WTC11 (cell line): ENCODE data around the gene GABBR1. TPM values are rescaled to one million over a fixed set of nuclear protein-coding genes. Genes with fewer than 3 reads are reported as not detected.

Experiments
- ATAC-seq: fragments of 200-7000 bp; cut with Tn5 transposase; 2 replicates; pipeline ENCODE4 v1.10.0; 2021; ENCODE audit warnings: mild to moderate bottlenecking, moderate library complexity
- CTCF ChIA-PET: fragments of 300-600 bp; sonication (Branson Sonifier 250); formaldehyde crosslinking; loops from one replicate; lab custom pipeline; 2021; ENCODE audit warnings: antibody characterized with exemption; lab: Charles Lee
- POLR2A ChIA-PET: fragments of 350-600 bp; sonication (Branson Sonifier 250); formaldehyde crosslinking; loops from one replicate; lab custom pipeline; 2021; ENCODE audit warnings: antibody characterized with exemption; lab: Charles Lee
- DNase-seq: peaks from one replicate; pipeline ENCODE4 v3.0.0; 2021; ENCODE audit warnings: low spot score
- H3K27ac Mint-ChIP-seq: 2 replicates; pipeline ENCODE4 v1.8.0; 2021; ENCODE audit warnings: mixed read lengths
- H3K27me3 Mint-ChIP-seq: 2 replicates; pipeline ENCODE4 v1.8.0; 2021; ENCODE audit warnings: low read depth, mild to moderate bottlenecking, moderate library complexity, mixed read lengths
- H3K36me3 Mint-ChIP-seq: 2 replicates; pipeline ENCODE4 v1.8.0; 2021; ENCODE audit warnings: mixed read lengths
- H3K4me1 Mint-ChIP-seq: 2 replicates; pipeline ENCODE4 v1.8.0; 2022; ENCODE audit warnings: mixed read lengths
- H3K4me3 Mint-ChIP-seq: 2 replicates; pipeline ENCODE4 v1.8.0; 2021; ENCODE audit warnings: mild to moderate bottlenecking, moderate library complexity, mixed read lengths
- H3K9me3 Mint-ChIP-seq: 2 replicates; pipeline ENCODE4 v1.8.0; 2021; ENCODE audit warnings: mixed read lengths
- CBFB ChIP-seq: sonication (generic); formaldehyde crosslinking; IDR thresholded peaks from 2 replicates; pipeline ENCODE4 v1.8.1; 2022; ENCODE audit warnings: mild to moderate bottlenecking, low read depth, missing genetic modification reagents
- E2F1 ChIP-seq: sonication (generic); formaldehyde crosslinking; IDR thresholded peaks from 2 replicates; pipeline ENCODE4 v1.8.0; 2022; ENCODE audit warnings: mild to moderate bottlenecking, missing genetic modification reagents
- E2F4 ChIP-seq: sonication (generic); formaldehyde crosslinking; IDR thresholded peaks from 2 replicates; pipeline ENCODE4 v1.8.1; 2022; ENCODE audit warnings: low read depth, mild to moderate bottlenecking, moderate library complexity, missing genetic modification reagents, borderline replicate concordance
- FOXP1 ChIP-seq: sonication (generic); formaldehyde crosslinking; IDR thresholded peaks from 2 replicates; pipeline ENCODE4 v1.8.0; 2022; ENCODE audit warnings: missing genetic modification reagents, mild to moderate bottlenecking, moderate library complexity, borderline replicate concordance
- IRF2 ChIP-seq: sonication (generic); formaldehyde crosslinking; IDR thresholded peaks from 2 replicates; pipeline ENCODE4 v1.8.0; 2022; ENCODE audit warnings: low read depth, missing genetic modification reagents, borderline replicate concordance
- JUN ChIP-seq: sonication (generic); formaldehyde crosslinking; IDR thresholded peaks from 2 replicates; pipeline ENCODE4 v1.8.0; 2023; ENCODE audit warnings: mild to moderate bottlenecking, missing genetic modification reagents
- MAX ChIP-seq: sonication (generic); formaldehyde crosslinking; IDR thresholded peaks from 2 replicates; pipeline ENCODE4 v1.8.0; 2022; ENCODE audit warnings: mild to moderate bottlenecking, missing genetic modification reagents
- NR1H2 ChIP-seq: sonication (generic); formaldehyde crosslinking; IDR thresholded peaks from 2 replicates; pipeline ENCODE4 v1.9.0; 2021; ENCODE audit warnings: mild to moderate bottlenecking, moderate library complexity, missing genetic modification reagents
- PRRX2 ChIP-seq: fragments of 250-450 bp; sonication (Bioruptor Pico); IDR thresholded peaks from 2 replicates; pipeline ENCODE4 v1.8.0; 2021; ENCODE audit warnings: mild to moderate bottlenecking
- TCF7 ChIP-seq: sonication (generic); formaldehyde crosslinking; IDR thresholded peaks from 2 replicates; pipeline ENCODE4 v1.8.0; 2022; ENCODE audit warnings: mild to moderate bottlenecking, low read depth, missing genetic modification reagents, moderate library complexity
- ZBTB43 ChIP-seq: sonication (generic); formaldehyde crosslinking; IDR thresholded peaks from 2 replicates; pipeline ENCODE4 v1.8.1; 2023; ENCODE audit warnings: mild to moderate bottlenecking, missing genetic modification reagents
- ZNF317 ChIP-seq: sonication (generic); formaldehyde crosslinking; IDR thresholded peaks from 2 replicates; pipeline ENCODE4 v1.8.1; 2023; ENCODE audit warnings: low read depth, mild to moderate bottlenecking, moderate library complexity, missing genetic modification reagents, borderline replicate concordance
- ZNF532 ChIP-seq: fragments of 250-450 bp; sonication (Bioruptor Pico); IDR thresholded peaks from 2 replicates; pipeline ENCODE4 v1.9.0; 2021; ENCODE audit warnings: mild to moderate bottlenecking, borderline replicate concordance
- total RNA-seq: library from RNA; stranded (reverse); gene quantifications from 3 replicates; pipeline ENCODE4 v1.2.3, GENCODE V29; 2021
- TF ChIP-seq, protein P1 (sequence below): fragments of 250-450 bp; sonication (Bioruptor Pico); IDR thresholded peaks from 2 replicates; pipeline ENCODE4 v1.8.0; 2021; ENCODE audit warnings: mild to moderate bottlenecking
- TF ChIP-seq, protein P2 (sequence below): sonication (generic); formaldehyde crosslinking; IDR thresholded peaks from 2 replicates; pipeline ENCODE4 v1.8.1; 2023; ENCODE audit warnings: mild to moderate bottlenecking, missing genetic modification reagents, borderline replicate concordance

Gene GABBR1
- total RNA-seq, 1 experiment from 2014 or later: 107 TPM

GRCh38 chr6:29676981-29677601 is 44.1 kb upstream of the GABBR1 start:
- H3K4me1 Mint-ChIP-seq: peaks cover 48% of the 10 kb centered on the region
- H3K4me3 Mint-ChIP-seq: no peak overlapping the region
- no peak for DNase-seq
- no peaks in the 10 kb centered on the region for H3K9me3 Mint-ChIP-seq
- ATAC-seq: peak; percentile 80
- ChIA-PET CTCF (interaction anchor here (1.0 to 12.4 kb wide), 6 partner anchors 10 to 74 kb away, joined by 3 to 405 read pairs (median 5); no protein-coding TSS in a partner anchor), POLR2A (interaction anchor here (0.8 to 1.8 kb wide), 2 partner anchors 16 to 27 kb away, joined by 6 to 16 read pairs; no protein-coding TSS in a partner anchor)
- 0 out of 2 replicates have a peak, but pooled peaks cover 3% of the 10 kb centered on the region for H3K36me3 Mint-ChIP-seq
- TF ChIP-seq ZNF317 (CRISPR knock-in tag) (peak; percentile 91), TCF7 (CRISPR knock-in tag) (no peak), NR1H2 (CRISPR knock-in tag) (no peak), ZNF532 (peak; percentile 66; the same call in 1 of the 2 replicates)
- TF ChIP-seq, all 79 proteins: peak for 2
- H3K27ac Mint-ChIP-seq: peak overlapping the region; percentile 95
- H3K27me3 Mint-ChIP-seq: peaks cover 15% of the 10 kb centered on the region

DNA sequence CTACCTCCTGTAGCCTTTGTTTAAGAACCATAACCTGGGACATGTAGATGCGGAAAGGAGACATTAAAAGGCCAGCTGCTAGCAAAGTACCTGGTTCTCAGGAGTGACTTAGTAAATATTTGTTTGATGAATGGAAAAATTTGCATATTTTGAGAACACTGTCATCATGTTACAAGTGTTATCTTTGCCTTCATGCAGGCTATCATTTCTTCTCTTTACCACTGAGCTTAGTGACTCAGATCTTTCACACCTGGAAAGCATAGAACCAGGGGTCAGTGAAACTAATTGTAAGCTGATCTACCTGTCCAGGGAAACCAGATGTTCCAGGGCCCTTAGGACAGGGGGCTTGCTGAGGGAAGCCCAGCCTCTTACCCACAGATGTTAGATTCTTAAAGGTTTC is 42.6 kb upstream of the GABBR1 start:
- TF ChIP-seq ZNF317 (CRISPR knock-in tag): no peak
- no peak for TF ChIP-seq JUN (CRISPR knock-in tag)

GRCh38 chr6:29674008-29674407 is 41.0 kb upstream of the GABBR1 start:
- Mint-ChIP-seq H3K27ac (no peak overlapping the region), H3K27me3 (peaks cover 36% of the 10 kb centered on the region), H3K4me1 (peaks cover 46% of the 10 kb centered on the region), H3K36me3 (0 out of 2 replicates have a peak, but pooled peaks cover 3% of the 10 kb centered on the region), H3K4me3 (no peak overlapping the region), H3K9me3 (no peaks in the 10 kb centered on the region)
- ChIA-PET CTCF (interaction anchor here (0.7 to 6.2 kb wide), 4 partner anchors 11 to 23 kb away, joined by 3 to 58 read pairs (median 20); no protein-coding TSS in a partner anchor), POLR2A (no interaction called here)
- ATAC-seq: no peak
- DNase-seq: no peak
- no peak for TF ChIP-seq IRF2
- no peak for TF ChIP-seq ZBTB43 (CRISPR knock-in tag)
- TF ChIP-seq PRRX2: no peak
- TF ChIP-seq E2F4 (CRISPR knock-in tag): no peak
- TF ChIP-seq, protein P1, sequence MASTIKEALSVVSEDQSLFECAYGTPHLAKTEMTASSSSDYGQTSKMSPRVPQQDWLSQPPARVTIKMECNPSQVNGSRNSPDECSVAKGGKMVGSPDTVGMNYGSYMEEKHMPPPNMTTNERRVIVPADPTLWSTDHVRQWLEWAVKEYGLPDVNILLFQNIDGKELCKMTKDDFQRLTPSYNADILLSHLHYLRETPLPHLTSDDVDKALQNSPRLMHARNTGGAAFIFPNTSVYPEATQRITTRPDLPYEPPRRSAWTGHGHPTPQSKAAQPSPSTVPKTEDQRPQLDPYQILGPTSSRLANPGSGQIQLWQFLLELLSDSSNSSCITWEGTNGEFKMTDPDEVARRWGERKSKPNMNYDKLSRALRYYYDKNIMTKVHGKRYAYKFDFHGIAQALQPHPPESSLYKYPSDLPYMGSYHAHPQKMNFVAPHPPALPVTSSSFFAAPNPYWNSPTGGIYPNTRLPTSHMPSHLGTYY: no peak
- TF ChIP-seq, protein P2, sequence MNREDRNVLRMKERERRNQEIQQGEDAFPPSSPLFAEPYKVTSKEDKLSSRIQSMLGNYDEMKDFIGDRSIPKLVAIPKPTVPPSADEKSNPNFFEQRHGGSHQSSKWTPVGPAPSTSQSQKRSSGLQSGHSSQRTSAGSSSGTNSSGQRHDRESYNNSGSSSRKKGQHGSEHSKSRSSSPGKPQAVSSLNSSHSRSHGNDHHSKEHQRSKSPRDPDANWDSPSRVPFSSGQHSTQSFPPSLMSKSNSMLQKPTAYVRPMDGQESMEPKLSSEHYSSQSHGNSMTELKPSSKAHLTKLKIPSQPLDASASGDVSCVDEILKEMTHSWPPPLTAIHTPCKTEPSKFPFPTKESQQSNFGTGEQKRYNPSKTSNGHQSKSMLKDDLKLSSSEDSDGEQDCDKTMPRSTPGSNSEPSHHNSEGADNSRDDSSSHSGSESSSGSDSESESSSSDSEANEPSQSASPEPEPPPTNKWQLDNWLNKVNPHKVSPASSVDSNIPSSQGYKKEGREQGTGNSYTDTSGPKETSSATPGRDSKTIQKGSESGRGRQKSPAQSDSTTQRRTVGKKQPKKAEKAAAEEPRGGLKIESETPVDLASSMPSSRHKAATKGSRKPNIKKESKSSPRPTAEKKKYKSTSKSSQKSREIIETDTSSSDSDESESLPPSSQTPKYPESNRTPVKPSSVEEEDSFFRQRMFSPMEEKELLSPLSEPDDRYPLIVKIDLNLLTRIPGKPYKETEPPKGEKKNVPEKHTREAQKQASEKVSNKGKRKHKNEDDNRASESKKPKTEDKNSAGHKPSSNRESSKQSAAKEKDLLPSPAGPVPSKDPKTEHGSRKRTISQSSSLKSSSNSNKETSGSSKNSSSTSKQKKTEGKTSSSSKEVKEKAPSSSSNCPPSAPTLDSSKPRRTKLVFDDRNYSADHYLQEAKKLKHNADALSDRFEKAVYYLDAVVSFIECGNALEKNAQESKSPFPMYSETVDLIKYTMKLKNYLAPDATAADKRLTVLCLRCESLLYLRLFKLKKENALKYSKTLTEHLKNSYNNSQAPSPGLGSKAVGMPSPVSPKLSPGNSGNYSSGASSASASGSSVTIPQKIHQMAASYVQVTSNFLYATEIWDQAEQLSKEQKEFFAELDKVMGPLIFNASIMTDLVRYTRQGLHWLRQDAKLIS: no peak
- no peak for TF ChIP-seq E2F1 (CRISPR knock-in tag)
- no peak for TF ChIP-seq MAX (CRISPR knock-in tag)
- no peak for TF ChIP-seq FOXP1 (CRISPR knock-in tag)
- TF ChIP-seq CBFB (CRISPR knock-in tag): no peak

More for the DNA sequence above, 42.6 kb upstream of the GABBR1 start:
- H3K4me3 Mint-ChIP-seq: no peak overlapping the region
- H3K27ac Mint-ChIP-seq: no peak overlapping the region
- H3K4me1 Mint-ChIP-seq: peaks cover 53% of the 10 kb centered on the region
- POLR2A ChIA-PET: interaction anchor here (0.6 to 1.8 kb wide), 3 partner anchors 9 to 26 kb away, joined by 4 to 6 read pairs (median 6); no protein-coding TSS in a partner anchor
- 0 out of 2 replicates have a peak, but pooled peaks cover 3% of the 10 kb centered on the region for H3K36me3 Mint-ChIP-seq
- peaks cover 25% of the 10 kb centered on the region for H3K27me3 Mint-ChIP-seq
- DNase-seq (no peak), ATAC-seq (no peak)
- CTCF ChIA-PET: interaction anchor here (1.1 to 12.4 kb wide), 2 partner anchors 21 to 25 kb away, joined by 3 to 405 read pairs; no protein-coding TSS in a partner anchor
- no peaks in the 10 kb centered on the region for H3K9me3 Mint-ChIP-seq
